ENCODE measurements around the gene DNMBP. TPM values are rescaled to one million over a fixed set of nuclear protein-coding genes. Genes with fewer than 3 reads are reported as not detected.
"Not testable (repeated sequence)": the region's sequence is repeated elsewhere in the genome, so short reads cannot be mapped to it uniquely, and the experiment has no call there.

The DNMBP gene
- total RNA-seq, 2 donors from 2014 or later, result 2.3 to 2.9 TPM

DNA sequence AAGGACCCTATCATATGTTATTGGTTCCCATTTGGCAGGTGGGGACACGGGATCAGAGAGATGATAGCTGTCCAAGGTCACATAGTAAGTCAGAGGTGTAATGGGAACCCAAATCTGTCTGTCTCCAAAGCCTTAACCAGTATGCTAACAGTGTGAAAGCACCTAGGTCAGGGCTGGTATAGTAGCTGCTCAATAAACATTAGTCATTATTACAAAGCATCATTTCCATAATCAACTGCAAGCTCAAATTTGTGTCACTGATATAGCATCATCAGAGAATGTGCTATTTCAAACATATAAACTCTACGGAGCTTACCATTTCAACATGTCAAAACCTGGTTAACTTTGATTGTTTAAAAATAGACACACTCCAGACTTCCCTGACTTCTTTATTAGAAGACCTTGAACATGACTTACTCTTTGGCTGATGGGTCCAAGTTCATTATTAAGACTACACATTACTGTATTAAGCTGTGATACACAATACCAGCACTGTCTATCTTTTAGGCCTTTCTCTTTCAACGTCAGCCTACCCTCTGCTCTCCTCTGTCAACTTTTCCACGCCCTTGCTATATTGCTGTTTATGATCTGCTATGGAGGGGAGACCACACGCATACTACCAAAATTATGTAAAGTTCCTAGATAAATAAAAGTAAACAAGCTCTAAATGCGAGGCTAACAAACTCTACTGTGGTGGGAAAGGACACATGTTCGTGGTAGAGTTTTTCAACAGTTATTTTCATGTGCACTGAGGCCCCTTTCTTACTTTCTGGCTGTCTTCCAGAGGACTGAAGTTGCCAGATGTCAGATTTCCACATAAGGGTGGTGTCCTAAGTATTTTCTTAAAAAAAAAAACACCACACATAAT, 33.6 kb downstream of the DNMBP start:
- DNase-seq (no peak), ATAC-seq (replicated peaks in 1 of 2) (no peak)
- Mint-ChIP-seq H3K9me3 (no peaks in the 10 kb centered on the region), H3K36me3 (ENCODE audit: insufficient read depth in 2 of 2) (no peaks in the 10 kb centered on the region), H3K27ac (no peak overlapping the region), H3K4me1 (ENCODE audit: low read depth) (no peaks in the 10 kb centered on the region), H3K4me3 (no peak overlapping the region), H3K27me3 (ENCODE audit: low read depth) (no peaks in the 10 kb centered on the region)

DNA sequence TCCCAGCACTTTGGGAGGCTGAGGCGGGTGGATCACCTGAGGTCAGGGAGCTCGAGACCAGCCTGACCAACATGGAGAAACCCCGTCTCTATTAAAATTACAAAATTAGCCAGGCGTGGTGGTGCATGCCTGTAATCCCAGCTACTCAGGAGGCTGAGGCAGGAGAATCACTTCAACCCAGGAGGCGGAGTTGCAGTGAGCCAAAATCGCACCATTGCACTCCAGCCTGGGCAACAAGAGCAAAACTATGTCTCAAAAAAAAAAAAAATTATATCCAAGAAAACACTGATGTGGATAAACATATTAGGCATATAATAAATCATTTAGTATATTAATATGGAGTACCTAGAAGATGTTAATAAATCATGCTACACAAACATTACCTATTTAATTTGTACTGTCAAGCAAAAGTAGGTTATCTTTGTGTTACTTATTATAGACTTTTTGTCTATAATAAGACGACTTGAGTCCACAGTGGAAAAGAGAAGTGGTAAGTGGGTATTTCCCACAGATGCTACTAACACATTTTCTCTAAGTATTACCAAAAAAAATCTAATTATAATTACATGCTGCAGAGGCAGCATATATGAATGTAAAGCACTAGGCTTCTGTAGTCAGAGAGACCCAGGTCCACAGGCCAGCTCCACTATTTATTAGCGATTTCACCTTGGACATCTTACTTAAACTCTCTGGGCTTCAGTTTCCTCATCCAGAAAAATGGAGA, 34.5 kb downstream of the DNMBP start:
- Mint-ChIP-seq H3K4me3 (no peak overlapping the region), H3K36me3 (ENCODE audit: insufficient read depth in 2 of 2) (no peaks in the 10 kb centered on the region), H3K27ac (no peak overlapping the region), H3K9me3 (no peaks in the 10 kb centered on the region), H3K4me1 (ENCODE audit: low read depth) (no peaks in the 10 kb centered on the region), H3K27me3 (ENCODE audit: low read depth) (no peaks in the 10 kb centered on the region)
- ATAC-seq (replicated peaks in 1 of 2) (no peak), DNase-seq (no peak)

DNA sequence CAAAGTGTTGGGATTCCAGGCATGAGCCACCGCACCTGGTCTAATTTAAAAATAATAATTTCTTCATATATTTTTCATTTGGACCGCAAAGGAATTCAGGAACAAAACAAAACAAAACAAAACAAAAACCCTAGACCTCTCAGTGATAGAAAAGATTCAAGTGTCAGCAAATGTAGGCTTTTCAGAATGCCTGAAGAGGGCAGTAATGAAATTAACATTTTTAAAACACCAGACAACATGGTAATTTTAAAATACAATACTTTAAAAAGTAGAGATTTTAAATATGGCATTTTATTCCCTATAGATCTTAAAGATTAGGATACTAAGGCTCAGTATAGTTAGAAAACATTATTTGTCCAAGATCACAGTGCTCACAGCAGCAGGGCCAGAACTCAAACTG, 36.6 kb downstream of the DNMBP start:
- no peak for ATAC-seq (replicated peaks in 1 of 2)
- Mint-ChIP-seq H3K9me3 (no peaks in the 10 kb centered on the region), H3K4me3 (no peak overlapping the region), H3K27me3 (ENCODE audit: low read depth) (no peaks in the 10 kb centered on the region), H3K36me3 (ENCODE audit: insufficient read depth in 2 of 2) (no peaks in the 10 kb centered on the region), H3K4me1 (ENCODE audit: low read depth) (no peaks in the 10 kb centered on the region), H3K27ac (no peak overlapping the region)
- DNase-seq, result no peak

DNA sequence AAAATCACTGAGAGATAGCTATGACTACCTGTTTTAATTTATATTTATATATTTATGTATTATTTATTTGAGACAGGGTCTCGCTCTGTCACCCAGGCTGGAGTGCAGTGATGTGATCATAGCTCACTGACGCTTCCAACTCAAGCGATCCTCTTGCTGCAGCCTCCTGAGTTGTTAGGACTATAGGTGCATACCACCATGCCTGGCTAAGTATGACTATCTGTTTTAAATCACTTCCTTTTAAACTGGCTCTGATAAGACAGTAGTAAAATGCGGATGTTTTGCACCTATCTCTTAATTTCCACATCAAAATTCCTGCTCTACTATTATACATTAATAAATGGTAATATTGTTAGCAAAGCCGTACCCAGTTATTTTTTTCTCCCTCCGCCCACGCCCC, 41.8 kb downstream of the DNMBP start:
- Mint-ChIP-seq H3K9me3 (no peaks in the 10 kb centered on the region), H3K4me3 (no peak overlapping the region), H3K27me3 (ENCODE audit: low read depth) (no peaks in the 10 kb centered on the region), H3K4me1 (ENCODE audit: low read depth) (no peaks in the 10 kb centered on the region), H3K36me3 (ENCODE audit: insufficient read depth in 2 of 2) (no peaks in the 10 kb centered on the region), H3K27ac (no peak overlapping the region)
- ATAC-seq (replicated peaks in 1 of 2), result no peak
- no peak for DNase-seq

DNA sequence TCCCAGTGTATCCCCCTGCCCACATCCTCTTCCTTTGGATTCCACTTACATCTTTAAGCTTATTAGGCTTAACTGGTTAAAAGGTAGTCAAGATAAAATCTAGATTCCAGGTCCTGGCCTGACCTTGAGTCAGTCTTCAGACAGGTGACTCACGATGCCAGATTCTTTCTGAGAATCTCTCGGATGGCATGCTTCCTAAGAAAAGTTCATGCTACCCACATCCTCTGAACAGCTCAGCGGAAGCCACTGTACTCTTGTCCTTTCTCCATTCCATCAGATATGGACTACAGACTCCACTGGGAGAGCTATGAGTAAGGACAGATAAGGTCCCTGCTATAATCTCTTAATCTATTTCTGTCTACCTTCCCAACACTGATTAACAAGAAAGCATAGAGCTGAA, 43.4 kb downstream of the DNMBP start:
- Mint-ChIP-seq H3K36me3 (ENCODE audit: insufficient read depth in 2 of 2) (no peaks in the 10 kb centered on the region), H3K27ac (no peak overlapping the region), H3K4me1 (ENCODE audit: low read depth) (no peaks in the 10 kb centered on the region), H3K9me3 (no peaks in the 10 kb centered on the region), H3K27me3 (ENCODE audit: low read depth) (no peaks in the 10 kb centered on the region), H3K4me3 (no peak overlapping the region)
- DNase-seq (no peak), ATAC-seq (replicated peaks in 1 of 2) (peak; percentile 32 to 44)

DNA sequence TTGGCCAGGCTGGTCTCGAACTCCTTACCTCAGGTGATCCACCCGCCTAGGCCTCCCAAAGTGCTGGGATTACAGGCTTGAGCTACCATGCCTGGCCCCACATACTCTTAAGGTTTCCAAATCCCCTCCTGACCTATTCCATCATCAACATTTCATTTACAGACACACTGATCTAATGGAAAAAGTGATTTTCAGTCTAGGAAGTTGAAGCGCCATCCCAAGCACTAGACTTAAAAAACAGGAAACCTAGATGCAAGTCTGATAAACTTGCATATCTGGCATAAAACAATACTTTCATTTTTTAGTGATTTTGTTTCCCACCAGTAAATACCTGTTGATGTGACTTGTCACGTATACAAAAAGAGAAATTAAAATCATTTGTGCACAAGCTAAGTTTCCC, 44.0 kb downstream of the DNMBP start:
- Mint-ChIP-seq H3K4me1 (ENCODE audit: low read depth) (no peaks in the 10 kb centered on the region), H3K36me3 (ENCODE audit: insufficient read depth in 2 of 2) (no peaks in the 10 kb centered on the region), H3K27ac (no peak overlapping the region), H3K27me3 (ENCODE audit: low read depth) (no peaks in the 10 kb centered on the region), H3K4me3 (no peak overlapping the region), H3K9me3 (no peaks in the 10 kb centered on the region)
- ATAC-seq (replicated peaks in 1 of 2), result no peak
- DNase-seq, result no peak

DNA sequence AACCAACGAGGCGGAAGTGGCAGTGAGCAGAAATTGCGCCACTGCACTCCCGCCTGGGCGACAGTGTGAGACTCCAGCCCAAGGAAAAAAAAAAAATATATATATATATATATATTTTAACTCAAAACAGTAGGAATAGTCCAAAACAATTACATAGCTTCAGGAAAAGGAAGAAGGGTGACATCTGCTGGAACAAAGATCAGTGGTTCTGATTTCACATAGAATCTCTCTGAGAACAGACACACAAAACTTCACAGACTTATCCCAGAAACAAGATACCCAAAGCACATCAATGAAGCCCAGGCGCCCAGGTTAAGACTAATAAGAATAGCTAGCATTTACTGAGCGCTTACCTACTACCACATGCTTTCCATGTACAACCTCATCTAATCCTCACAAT, 45.0 kb downstream of the DNMBP start:
- Mint-ChIP-seq H3K4me3 (no peak overlapping the region), H3K27me3 (ENCODE audit: low read depth) (no peaks in the 10 kb centered on the region), H3K4me1 (ENCODE audit: low read depth) (no peaks in the 10 kb centered on the region), H3K9me3 (no peaks in the 10 kb centered on the region), H3K27ac (no peak overlapping the region), H3K36me3 (ENCODE audit: insufficient read depth in 2 of 2) (no peaks in the 10 kb centered on the region)
- DNase-seq, result no peak
- ATAC-seq (replicated peaks in 1 of 2), result no peak

DNA sequence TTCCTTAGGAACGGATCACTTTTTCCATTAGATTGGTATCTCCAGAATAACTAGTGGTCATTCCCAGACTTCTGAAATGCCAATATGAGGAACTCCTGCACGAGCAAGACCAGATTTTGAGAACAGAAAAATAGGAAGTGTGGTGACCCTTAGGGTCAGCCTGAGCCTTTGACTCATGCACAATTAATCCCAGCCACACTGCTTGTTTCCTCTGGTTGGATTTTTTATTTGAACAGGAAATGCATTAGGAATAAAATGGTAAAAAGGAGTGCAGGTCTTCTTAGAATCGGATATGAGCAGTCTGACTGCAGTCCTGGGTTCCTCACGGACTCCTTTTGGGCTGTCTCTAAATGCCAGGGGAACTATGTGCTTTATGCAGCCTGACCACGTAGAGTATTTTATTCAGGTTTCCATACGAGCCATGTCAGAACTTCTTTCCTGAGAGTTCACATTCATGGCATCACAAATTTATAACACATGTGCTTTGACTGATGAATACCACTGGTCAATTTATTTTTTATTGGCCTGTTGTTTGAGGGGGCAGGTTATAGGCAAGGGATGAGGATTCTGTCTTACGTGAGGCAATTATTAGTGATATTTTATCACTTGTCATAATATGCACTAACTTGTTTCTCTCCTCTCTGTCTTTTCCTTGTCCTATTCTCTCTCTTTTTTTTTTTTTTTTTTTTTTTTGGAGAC, 46.1 kb downstream of the DNMBP start:
- H3K27me3 Mint-ChIP-seq (ENCODE audit: low read depth); H3K27ac Mint-ChIP-seq; ATAC-seq (replicated peaks in 1 of 2); H3K9me3 Mint-ChIP-seq; H3K36me3 Mint-ChIP-seq (ENCODE audit: insufficient read depth in 2 of 2); H3K4me3 Mint-ChIP-seq; DNase-seq; H3K4me1 Mint-ChIP-seq (ENCODE audit: low read depth): not testable (repeated sequence)

GRCh38 chr10:99958806-99959205, 50.9 kb downstream of the DNMBP start:
- ATAC-seq (replicated peaks in 1 of 2), result no peak
- Mint-ChIP-seq H3K27ac (no peak overlapping the region), H3K36me3 (ENCODE audit: insufficient read depth in 2 of 2) (peaks cover 0 to 3% of the 10 kb centered on the region in 2 donors), H3K4me3 (no peak overlapping the region), H3K27me3 (ENCODE audit: low read depth) (no peaks in the 10 kb centered on the region), H3K9me3 (no peaks in the 10 kb centered on the region), H3K4me1 (ENCODE audit: low read depth) (no peaks in the 10 kb centered on the region)
- DNase-seq, result no peak

- no peak for ATAC-seq (replicated peaks in 1 of 2)
- no peak for DNase-seq
- H3K36me3 Mint-ChIP-seq (ENCODE audit: insufficient read depth in 2 of 2), result peaks cover 0 to 3% of the 10 kb centered on the region in 2 donors
- no peaks in the 10 kb centered on the region for H3K9me3 Mint-ChIP-seq
- H3K27ac Mint-ChIP-seq, result no peak overlapping the region
- H3K4me1 Mint-ChIP-seq (ENCODE audit: low read depth), result no peaks in the 10 kb centered on the region
- no peaks in the 10 kb centered on the region for H3K27me3 Mint-ChIP-seq (ENCODE audit: low read depth)
- H3K4me3 Mint-ChIP-seq, result no peak overlapping the region
Measured at GRCh38 chr10:99958302-99958701, 51.4 kb downstream of the DNMBP start.

DNA sequence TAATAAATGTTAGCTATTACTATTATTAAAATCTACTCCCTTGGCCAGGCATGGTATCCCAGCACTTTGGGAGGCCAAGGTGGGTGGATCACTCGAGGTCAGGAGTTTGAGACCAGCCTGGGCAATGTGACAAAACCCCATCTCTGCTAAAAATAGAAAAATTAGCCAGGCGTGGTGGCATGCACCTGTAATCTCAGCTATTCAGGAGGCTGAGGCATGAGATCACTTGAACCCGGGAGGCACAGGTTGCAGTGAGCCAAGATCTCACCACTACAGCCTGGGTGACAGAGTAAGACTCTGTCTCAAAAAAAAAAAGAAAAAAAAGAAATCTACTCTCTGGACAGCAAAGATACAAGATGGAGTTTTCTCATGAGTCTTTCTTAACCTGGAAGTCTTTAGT, 56.2 kb downstream of the DNMBP start:
- H3K27ac Mint-ChIP-seq; ATAC-seq (replicated peaks in 1 of 2): not testable (repeated sequence)

DNA sequence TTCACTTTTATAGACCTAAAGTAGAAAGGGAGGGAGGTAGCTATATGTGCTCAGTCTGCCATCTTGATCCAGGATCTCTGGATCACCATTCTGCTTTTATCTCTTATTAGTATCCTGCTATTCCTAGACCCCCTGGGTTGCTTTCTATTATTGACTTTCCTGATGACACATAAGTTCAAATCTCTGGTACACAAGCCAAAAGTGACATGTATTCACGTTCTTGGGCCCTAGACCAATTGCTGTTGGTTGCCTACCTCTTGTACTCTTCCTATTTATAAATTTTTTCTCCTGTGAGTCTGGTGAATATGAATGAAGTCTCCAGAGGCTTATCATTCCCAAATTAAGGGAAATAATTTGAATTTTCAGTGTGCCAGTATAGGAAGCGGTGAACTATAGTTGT, 56.9 kb downstream of the DNMBP start:
- ATAC-seq (replicated peaks in 1 of 2) (no peak), DNase-seq (no peak)
- H3K9me3 Mint-ChIP-seq, result peaks cover 10 to 14% of the 10 kb centered on the region in 2 donors
- H3K4me3 Mint-ChIP-seq, result no peak overlapping the region
- peaks cover 4 to 13% of the 10 kb centered on the region in 2 donors for H3K36me3 Mint-ChIP-seq (ENCODE audit: insufficient read depth in 2 of 2)
- no peak overlapping the region for H3K27ac Mint-ChIP-seq
- no peaks in the 10 kb centered on the region for H3K4me1 Mint-ChIP-seq (ENCODE audit: low read depth)
- H3K27me3 Mint-ChIP-seq (ENCODE audit: low read depth), result no peaks in the 10 kb centered on the region

More for the DNA sequence above, 56.2 kb downstream of the DNMBP start:
- Mint-ChIP-seq H3K36me3 (ENCODE audit: insufficient read depth in 2 of 2) (peaks cover 4 to 13% of the 10 kb centered on the region in 2 donors), H3K9me3 (peaks cover 10 to 14% of the 10 kb centered on the region in 2 donors)
- not testable (repeated sequence) for H3K27me3 Mint-ChIP-seq (ENCODE audit: low read depth); H3K4me3 Mint-ChIP-seq; DNase-seq; H3K4me1 Mint-ChIP-seq (ENCODE audit: low read depth)

DNA sequence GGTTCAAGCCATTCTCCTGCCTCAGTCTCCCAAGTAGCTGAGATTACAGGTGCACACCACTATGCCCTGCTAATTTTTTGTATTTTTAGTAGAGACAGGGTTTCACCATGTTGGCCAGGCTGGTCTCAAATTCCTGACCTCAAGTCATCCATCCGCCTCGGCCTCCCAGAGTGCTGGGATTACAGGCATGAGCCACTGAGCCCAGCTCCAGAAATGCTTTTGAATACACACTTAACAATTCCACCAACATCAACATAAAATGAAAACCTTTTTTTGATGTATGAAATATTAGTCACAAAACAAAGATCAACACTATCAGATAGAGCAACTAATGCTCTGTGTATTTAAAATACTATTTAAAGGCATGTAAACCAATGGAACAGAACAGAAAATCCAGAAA, 63.7 kb downstream of the DNMBP start:
- H3K27me3 Mint-ChIP-seq (ENCODE audit: low read depth); H3K36me3 Mint-ChIP-seq (ENCODE audit: insufficient read depth in 2 of 2); H3K4me1 Mint-ChIP-seq (ENCODE audit: low read depth); H3K4me3 Mint-ChIP-seq; ATAC-seq (replicated peaks in 1 of 2); H3K9me3 Mint-ChIP-seq; H3K27ac Mint-ChIP-seq; DNase-seq: not testable (repeated sequence)
